HCT116 (cell line): Measurements from ENCODE around the gene ICAM2.

Experiments
- ATF3 ChIP-seq: IDR thresholded peaks from 2 replicates; pipeline ENCODE4 v1.6.1; 2012
- CEBPB ChIP-seq: IDR thresholded peaks from 2 replicates; pipeline ENCODE4 v1.6.1; 2012; ENCODE audit warnings: low read depth

- TF ChIP-seq CEBPB, result no peak
- no peak for TF ChIP-seq ATF3
Observed at GRCh38 chr17:64039106-64039400, 18.6 kb upstream of the ICAM2 start.
